Upper lobe of left lung (tissue), 4 donors: ENCODE results near the gene MBP.

Experiments
- CTCF ChIP-seq, 6 experiments: fragments of 450-650 bp in 4 of 6; fragments of 200-600 bp in 2 of 6; sonication (generic) in 2 of 6; IDR thresholded peaks; one replicate each; pipeline ENCODE4 v1.5.1; 2016 to 2019; ENCODE audit warnings: antibody characterized with exemption in 6 of 6
- EP300 ChIP-seq, 4 donors: sonication (generic); formaldehyde crosslinking; IDR thresholded peaks; one replicate each; pipeline ENCODE4 v1.5.1; 2017; ENCODE audit warnings: antibody characterized with exemption in 4 of 4, control low read depth in 2 of 4
- POLR2A ChIP-seq, 4 donors: fragments of 450-650 bp; IDR thresholded peaks; one replicate each; pipeline ENCODE4 v1.5.1; 2016 to 2017; ENCODE audit warnings: antibody characterized with exemption in 4 of 4, mild to moderate bottlenecking in 2 of 4

GRCh38 chr18:77118256-77119090 lies 14.1 kb downstream of the MBP start:
- TF ChIP-seq CTCF (IDR thresholded peaks at IDR 0.05) (no peak), EP300 (IDR thresholded peaks at IDR 0.05) (no peak), POLR2A (IDR thresholded peaks at IDR 0.05) (no peak)
